GM18867 (cell line): ENCODE results near the gene HACD2.
"Not testable (repeated sequence)": the region's sequence is repeated elsewhere in the genome, so short reads cannot be mapped to it uniquely, and the experiment has no call there.

Experiments
- ATAC-seq: cut with Tn5 transposase; IDR thresholded peaks from one replicate; pipeline ENCODE4 v1.9.1; 2021; ENCODE audit warnings: mild to moderate bottlenecking, moderate library complexity; ENCODE audit not compliant: unreplicated experiment

HACD2 gene

GRCh38 chr3:123487063-123487462 lies 97.8 kb downstream of the HACD2 start:
- ATAC-seq: not testable (repeated sequence)

- no peak for ATAC-seq
These were observed 98.4 kb downstream of the HACD2 start for GRCh38 chr3:123486460-123486859.

- no peak for ATAC-seq
These were observed 99.3 kb downstream of the HACD2 start for GRCh38 chr3:123485551-123485950.

GRCh38 chr3:123483146-123483545 lies 101.7 kb downstream of the HACD2 start:
- ATAC-seq: no peak

- ATAC-seq: no peak
These were observed 103.0 kb downstream of the HACD2 start for GRCh38 chr3:123481722-123482457.

GRCh38 chr3:123481071-123481470 lies 103.8 kb downstream of the HACD2 start:
- ATAC-seq: no peak

- ATAC-seq: no peak
These were observed 104.4 kb downstream of the HACD2 start for GRCh38 chr3:123480428-123480827.

- no peak for ATAC-seq
These were observed 105.0 kb downstream of the HACD2 start for GRCh38 chr3:123479891-123480290.

GRCh38 chr3:123478314-123478713 lies 106.5 kb downstream of the HACD2 start:
- ATAC-seq: no peak

GRCh38 chr3:123476967-123477750 lies 107.7 kb downstream of the HACD2 start:
- ATAC-seq: no peak

- ATAC-seq: no peak
These were observed 109.1 kb downstream of the HACD2 start for GRCh38 chr3:123475786-123476185.

- ATAC-seq: no peak
These were observed 113.7 kb downstream of the HACD2 start for GRCh38 chr3:123471106-123471505.

GRCh38 chr3:123469323-123469995 lies 115.4 kb downstream of the HACD2 start:
- no peak for ATAC-seq

GRCh38 chr3:123467046-123467445 lies 117.8 kb downstream of the HACD2 start:
- ATAC-seq: no peak

GRCh38 chr3:123464211-123464610 lies 120.6 kb downstream of the HACD2 start:
- no peak for ATAC-seq

GRCh38 chr3:123459862-123460261 lies 125.0 kb downstream of the HACD2 start:
- no peak for ATAC-seq

- no peak for ATAC-seq
These were observed 126.6 kb downstream of the HACD2 start for GRCh38 chr3:123458255-123458654.

- no peak for ATAC-seq
These were observed 127.0 kb downstream of the HACD2 start for GRCh38 chr3:123457841-123458240.

- no peak for ATAC-seq
These were observed 131.2 kb downstream of the HACD2 start for GRCh38 chr3:123453675-123454074.

- ATAC-seq: no peak
These were observed 133.7 kb downstream of the HACD2 start for GRCh38 chr3:123451186-123451585.

GRCh38 chr3:123449997-123450604 lies 134.8 kb downstream of the HACD2 start:
- no peak for ATAC-seq
